Suppressor macrophage treated with lipopolysaccharide for 4 hours (primary cell): ENCODE measurements around the gene SLAIN1.

Experiments
- DNase-seq: peaks from one replicate; pipeline ENCODE4 v3.0.0-alpha.2; 2020

Gene SLAIN1

GRCh38 chr13:77752512-77753069, 55.1 kb downstream of the SLAIN1 start:
- no peak for DNase-seq

DNA sequence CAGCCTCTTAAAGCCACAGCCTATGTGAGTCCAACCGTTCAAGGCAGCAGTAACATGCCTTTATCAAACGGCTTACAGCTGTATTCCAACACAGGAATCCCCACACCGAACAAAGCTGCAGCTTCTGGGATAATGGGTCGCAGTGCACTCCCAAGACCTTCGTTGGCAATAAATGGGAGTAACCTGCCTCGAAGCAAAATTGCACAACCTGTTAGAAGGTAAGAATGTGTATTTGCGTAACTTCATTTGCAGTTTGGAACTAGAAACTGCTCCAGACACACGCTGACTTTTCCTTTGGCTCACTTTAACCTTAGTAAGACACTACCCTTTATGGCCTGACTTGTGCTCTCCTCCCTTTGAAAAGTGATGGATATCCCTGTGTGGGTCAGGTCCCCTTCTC, 63.4 kb downstream of the SLAIN1 start:
- no peak for DNase-seq

- peak; percentile 29 for DNase-seq
Measured at GRCh38 chr13:77767413-77767812, 69.9 kb downstream of the SLAIN1 start.

DNA sequence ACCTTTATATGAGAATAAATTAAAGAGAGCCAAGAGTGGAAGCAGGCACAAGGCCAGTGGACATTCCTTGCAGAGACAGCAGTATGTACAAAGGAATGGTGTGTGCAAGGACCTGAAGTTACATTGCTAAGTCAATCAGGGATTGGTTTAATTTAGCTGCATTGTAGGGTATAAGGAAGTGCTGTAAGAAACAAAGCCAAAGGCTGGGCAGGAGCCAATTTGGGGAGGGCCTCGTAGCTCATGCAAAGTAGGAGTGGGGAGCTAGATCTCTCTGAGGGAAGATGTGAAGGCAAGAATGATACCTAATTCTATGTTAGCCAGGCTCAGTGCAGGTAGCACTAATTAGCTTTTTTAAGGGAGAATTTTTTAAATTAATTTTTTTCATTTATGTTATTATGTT, 76.7 kb downstream of the SLAIN1 start:
- no peak for DNase-seq

GRCh38 chr13:77776704-77777103, 79.2 kb downstream of the SLAIN1 start:
- DNase-seq, result no peak

DNA sequence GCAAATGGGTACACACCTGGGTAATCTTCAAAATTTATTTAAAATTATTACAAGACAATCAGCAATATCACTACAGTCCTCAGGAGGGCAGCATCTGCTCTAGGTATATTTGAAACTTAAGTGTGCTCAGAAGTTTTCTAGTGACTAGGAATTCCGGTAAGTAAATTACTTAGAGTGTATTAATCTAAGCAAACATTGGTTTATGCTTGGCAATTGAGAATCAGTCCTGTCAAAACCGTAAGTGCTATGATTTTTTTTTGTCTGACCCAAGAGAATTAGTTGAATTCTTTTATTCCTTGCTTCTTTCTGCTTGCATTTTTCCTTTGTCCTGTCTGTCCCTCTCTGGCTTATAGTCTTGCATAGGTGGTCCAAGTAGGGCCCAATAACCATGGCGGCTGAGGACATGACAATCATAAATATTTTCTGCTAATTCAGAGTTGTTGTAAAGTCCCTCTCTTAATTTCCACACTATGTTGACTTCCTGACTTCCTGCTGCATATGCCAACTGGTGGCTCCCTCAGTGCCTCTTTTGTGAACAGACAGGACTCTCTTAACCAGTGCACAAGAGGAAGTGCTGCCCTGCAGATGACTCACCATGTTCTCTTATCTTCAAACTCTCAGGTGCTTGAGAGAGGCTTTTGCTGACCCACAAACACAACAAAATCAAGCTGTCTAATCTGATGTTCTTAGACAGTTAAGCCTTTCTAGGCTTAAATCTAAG, 82.2 kb downstream of the SLAIN1 start:
- peak; percentile 73 for DNase-seq

DNA sequence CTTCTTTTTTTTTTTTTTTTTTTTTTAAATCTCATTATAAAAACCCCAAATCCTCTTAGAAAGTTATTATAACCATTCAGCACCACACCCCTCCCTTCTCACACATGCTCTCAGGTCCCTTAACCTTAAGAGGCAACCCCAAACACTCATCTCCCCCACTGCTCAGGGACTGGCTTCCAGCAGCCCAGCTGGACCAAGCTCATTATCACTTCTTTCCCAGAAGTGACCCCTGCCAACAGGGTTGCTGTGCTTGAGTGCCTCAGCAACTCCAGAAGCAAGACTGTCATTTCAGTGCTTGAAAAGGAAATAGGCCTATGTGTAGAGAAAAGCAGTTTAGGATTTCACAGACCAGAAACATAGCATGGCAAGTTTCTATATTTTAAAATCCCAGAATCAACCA, 84.3 kb downstream of the SLAIN1 start:
- DNase-seq, result no peak

DNA sequence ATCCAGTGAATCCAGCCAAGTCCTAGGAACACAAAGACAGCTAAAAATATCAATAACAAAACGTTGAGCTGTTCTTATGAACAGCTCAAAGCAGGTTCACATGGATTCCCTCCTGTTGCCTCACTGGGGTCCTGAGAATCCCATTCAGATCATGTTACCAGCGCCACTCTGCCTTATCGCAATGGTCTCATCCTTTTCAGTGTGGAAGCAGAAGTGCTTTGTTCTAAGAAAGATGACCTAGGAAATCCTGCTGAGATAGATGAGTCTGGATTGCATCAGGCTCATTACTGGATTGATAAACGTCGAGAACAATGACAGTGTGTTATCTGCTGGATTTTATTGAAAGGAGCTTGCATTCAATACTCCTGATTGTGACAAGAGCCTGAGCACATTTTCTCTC, 87.0 kb downstream of the SLAIN1 start:
- no peak for DNase-seq

DNA sequence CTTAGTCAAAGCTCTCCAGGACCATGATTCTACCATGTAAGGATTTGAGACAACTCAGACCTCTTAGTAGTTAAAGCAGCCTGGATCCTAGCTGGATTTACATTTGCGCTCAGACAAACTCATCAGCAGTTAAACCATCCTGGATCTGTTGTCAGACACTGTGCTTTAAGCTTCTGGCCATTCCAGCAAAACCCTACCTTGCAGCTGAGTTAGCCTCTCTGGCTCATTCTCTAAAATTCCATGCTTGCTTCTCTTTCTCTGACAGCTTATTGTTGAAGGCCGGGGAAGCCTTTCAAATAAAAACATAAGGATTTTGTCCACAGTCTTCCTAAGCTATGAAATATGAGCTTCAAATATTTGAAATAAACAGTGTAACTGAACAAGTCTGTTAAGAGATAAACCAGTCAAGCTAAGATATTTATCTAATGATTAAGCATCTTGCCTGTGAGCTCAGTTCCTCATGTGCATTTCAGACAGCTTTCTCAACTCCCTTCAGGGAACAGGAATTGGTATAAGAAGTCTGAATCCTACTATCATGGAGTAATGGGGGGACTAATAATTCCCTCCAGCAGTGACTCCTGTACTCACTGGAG, 89.3 kb downstream of the SLAIN1 start:
- DNase-seq, result no peak

DNA sequence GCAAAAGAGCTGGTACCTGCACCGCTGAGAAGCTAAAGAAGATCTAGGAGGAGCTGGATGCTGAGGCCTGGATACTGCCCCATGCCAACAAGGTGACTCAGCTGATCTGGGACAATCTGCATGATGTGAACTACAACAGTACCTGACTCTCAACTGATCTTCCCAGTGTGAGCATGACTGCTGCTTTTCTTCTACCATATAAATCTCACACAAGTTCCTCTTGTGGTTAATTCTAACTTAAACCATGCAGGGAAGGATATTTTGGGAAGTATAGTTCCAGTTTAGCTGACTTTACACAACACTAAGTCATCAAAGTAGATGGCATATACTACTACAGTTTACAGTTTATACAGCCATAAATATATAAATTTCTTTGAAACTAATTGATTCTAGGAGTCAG, 91.9 kb downstream of the SLAIN1 start:
- DNase-seq, result peak; percentile 36

- no peak for DNase-seq
Measured at GRCh38 chr13:77800219-77800618, 102.7 kb downstream of the SLAIN1 start.

- DNase-seq, result no peak
Measured at GRCh38 chr13:77806518-77806917, 109.0 kb downstream of the SLAIN1 start.

DNA sequence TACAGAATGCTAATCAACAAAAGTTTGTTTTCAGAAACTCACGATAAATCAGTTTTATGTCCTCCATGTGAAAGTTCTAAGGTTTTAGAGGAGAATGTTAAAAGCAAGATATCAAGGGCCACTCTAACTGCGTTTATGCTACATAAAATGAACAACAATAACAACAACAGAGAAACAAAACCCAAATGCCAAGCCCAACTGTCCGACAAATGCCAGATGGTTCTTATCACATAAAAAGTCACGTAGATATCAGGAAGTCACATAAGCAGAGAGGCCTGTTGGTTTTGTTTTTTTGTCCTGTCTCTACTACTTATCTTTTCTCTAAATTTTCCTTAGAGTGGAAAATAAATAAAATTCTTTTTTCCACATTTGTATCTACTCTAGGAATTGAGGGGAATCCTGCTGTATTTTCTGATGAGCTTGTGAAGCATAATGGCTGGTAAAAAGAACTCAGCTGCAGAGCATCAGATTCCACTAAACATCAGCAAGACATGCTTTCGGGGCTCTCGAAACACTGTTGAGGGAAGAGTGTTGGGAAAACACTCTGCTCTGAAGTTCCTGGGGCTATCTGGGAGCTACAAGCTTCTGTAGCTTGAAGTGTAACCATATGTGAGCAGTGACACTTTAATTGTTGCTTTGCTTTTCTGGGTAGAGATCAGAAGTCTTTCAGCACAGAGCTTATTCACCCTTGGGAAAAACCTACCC, 110.1 kb downstream of the SLAIN1 start:
- no peak for DNase-seq

DNA sequence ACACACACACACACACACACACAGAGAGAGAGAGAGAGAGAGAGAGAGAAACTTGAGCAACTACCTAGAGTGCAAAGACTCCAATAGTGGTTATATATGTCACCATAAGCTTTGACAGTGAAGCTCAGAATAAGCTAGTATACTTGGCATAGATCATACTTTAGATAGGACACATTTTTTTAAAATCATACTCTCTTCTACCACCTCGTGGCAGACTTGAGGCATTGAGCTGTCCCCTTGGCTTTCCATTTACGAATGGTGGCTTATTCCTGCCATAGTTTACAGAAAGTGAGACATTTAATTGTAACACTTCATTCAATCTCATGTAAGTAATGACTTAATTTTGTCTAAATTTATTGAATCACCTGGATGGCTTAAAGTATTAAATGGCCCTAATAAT, 112.9 kb downstream of the SLAIN1 start:
- DNase-seq, result no peak

DNA sequence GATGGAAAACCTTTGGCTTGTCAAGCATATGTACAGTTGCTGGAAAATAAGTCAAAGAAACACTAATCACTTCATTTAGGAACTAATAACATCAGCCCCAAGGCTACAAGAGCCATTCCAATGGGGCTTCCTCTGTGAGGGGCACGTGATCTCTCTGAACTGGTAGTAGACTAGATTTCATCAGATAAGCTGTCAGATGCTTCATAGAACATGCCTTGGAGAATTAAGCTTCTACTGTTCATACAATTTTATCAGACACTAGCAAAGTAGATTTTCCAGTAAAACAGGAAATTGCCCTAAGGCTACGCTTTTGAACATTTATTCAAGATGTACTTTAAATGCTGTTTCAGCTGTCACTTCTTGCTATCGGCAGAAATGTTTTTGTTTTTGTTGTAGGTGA, 113.4 kb downstream of the SLAIN1 start:
- no peak for DNase-seq

DNA sequence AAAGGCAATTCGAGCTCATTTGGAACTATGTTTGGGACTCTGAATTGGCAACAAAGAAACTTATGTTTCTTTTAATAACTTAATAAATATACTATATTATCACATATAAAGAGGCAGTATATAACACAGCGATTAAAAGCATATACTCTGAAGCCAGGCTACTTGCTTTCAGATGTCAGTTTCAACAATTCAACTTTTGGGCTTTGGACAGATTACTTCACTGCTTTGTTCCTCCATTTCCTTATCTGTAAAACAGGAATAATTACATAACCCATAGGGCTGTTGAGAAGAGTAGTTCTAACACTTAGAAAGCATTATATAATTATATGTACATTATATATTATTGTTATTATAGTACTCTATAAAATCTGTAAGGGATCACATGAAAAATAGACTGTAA, 113.9 kb downstream of the SLAIN1 start:
- no peak for DNase-seq

DNA sequence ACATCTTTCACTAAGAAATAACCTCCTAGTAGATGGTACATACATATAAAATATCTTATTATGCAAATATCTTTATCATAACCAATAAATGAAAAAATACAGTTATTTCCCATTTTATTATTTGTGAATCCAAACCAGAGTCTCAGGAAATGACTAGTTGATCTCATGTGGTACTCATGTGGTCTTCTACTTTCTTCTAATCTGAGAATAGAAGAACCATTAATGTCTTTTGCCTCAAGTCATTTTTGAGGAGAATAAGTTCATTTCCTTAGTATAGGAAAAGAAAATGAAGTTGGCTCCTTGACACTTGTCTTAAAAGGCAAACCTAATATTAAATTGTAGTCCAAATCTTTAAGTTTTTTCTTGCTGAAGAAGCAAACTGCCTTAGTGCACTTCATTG, 114.5 kb downstream of the SLAIN1 start:
- no peak for DNase-seq
